NB4 (cell line): ENCODE data around the gene PCARE.
A peak's percentile ranks its signal among the peaks of the same experiment; 100 is the strongest.
"Not testable (repeated sequence)": the region's sequence is repeated elsewhere in the genome, so short reads cannot be mapped to it uniquely, and the experiment has no call there.

Experiments
- DNase-seq: peaks from one replicate; pipeline ENCODE4 v3.0.0; 2010; ENCODE audit warnings: low read depth
- H3K4me3 ChIP-seq: one replicate; pipeline ENCODE4 v1.5.1; 2011; ENCODE audit warnings: mild to moderate bottlenecking, low read depth, low read length, moderate library complexity
- MYC ChIP-seq: IDR thresholded peaks from 2 replicates; pipeline ENCODE4 v1.6.1; 2011; ENCODE audit warnings: low read depth, low read length
- POLR2A ChIP-seq: IDR thresholded peaks from 2 replicates; pipeline ENCODE4 v1.6.1; 2011; ENCODE audit warnings: mild to moderate bottlenecking; ENCODE audit not compliant: insufficient read length; ENCODE audit errors: extremely low read depth
- TF ChIP-seq, protein P1 (sequence below): IDR thresholded peaks from 2 replicates; pipeline ENCODE4 v1.6.1; 2011; ENCODE audit warnings: low read depth, low read length
- TF ChIP-seq, protein P2 (sequence below): IDR thresholded peaks from one replicate; pipeline ENCODE4 v1.5.1; 2012; ENCODE audit warnings: low read depth, low read length

PCARE gene

DNA sequence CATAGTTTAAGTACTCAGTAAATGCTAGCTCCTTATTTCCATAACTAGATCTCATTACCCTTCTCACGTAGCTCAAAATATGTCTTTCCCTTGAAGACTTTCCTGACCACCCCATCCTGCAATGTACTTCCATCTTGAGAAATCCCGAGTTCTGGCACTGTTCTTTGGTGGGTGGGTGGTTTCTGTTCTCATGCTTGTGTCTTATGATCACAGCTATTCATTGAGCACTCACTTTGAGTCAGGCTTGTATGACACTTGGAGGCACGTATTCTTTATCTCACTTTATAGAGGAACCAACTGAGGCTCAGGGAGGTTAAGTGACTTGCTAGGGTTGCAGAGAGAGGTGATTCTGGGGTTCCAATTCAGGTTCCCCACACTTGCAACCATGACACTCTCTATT lies 31.9 kb upstream of the PCARE start:
- DNase-seq: no peak
- TF ChIP-seq MYC (no peak), POLR2A (no peak)
- TF ChIP-seq, protein P1, sequence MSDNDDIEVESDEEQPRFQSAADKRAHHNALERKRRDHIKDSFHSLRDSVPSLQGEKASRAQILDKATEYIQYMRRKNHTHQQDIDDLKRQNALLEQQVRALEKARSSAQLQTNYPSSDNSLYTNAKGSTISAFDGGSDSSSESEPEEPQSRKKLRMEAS: no peak
- TF ChIP-seq, protein P2, sequence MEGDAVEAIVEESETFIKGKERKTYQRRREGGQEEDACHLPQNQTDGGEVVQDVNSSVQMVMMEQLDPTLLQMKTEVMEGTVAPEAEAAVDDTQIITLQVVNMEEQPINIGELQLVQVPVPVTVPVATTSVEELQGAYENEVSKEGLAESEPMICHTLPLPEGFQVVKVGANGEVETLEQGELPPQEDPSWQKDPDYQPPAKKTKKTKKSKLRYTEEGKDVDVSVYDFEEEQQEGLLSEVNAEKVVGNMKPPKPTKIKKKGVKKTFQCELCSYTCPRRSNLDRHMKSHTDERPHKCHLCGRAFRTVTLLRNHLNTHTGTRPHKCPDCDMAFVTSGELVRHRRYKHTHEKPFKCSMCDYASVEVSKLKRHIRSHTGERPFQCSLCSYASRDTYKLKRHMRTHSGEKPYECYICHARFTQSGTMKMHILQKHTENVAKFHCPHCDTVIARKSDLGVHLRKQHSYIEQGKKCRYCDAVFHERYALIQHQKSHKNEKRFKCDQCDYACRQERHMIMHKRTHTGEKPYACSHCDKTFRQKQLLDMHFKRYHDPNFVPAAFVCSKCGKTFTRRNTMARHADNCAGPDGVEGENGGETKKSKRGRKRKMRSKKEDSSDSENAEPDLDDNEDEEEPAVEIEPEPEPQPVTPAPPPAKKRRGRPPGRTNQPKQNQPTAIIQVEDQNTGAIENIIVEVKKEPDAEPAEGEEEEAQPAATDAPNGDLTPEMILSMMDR: no peak
- no peak overlapping the region for H3K4me3 ChIP-seq

DNA sequence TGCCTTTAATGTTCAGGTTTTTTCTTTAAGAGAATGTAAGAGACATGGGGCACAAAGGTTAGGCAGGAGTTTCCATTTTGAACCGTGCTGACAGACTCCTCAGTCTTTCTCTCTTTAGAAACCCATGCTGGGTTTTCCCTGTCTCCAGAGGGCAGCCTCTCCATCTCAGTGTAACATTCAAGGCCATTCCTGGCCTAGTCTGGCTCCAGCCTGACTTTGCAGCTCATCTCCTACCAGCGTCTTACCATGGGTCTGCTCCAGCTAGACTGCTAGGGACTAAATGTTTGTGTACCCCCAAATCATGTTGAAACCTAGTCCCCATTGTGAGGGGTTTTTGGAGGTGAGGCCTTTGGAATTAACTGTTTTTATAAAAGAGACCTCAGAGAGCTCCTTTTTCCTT lies 31.1 kb upstream of the PCARE start:
- no peak overlapping the region for H3K4me3 ChIP-seq
- TF ChIP-seq, protein P2: no peak
- TF ChIP-seq POLR2A: no peak
- TF ChIP-seq, protein P1: no peak
- no peak for TF ChIP-seq MYC
- no peak for DNase-seq

DNA sequence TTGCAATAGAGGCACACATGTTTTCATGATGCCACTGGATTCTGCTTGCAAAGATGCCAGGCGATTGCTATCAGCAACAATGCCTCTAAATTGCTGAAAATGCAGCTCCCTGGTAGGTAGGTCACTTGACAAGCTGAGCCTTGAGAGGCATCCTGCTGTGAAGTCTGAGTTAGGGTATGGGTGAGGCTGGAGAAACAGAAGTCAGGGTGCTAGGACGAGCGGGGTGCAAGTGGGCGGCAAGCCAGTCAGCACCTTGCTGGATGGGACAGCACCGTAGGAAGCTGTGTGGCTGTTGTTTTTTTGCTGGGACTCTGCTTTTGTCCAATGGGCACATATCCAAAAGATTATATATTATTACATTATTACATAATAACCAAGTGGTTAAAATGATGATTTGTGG lies 30.4 kb upstream of the PCARE start:
- TF ChIP-seq, protein P2: no peak
- TF ChIP-seq MYC: no peak
- TF ChIP-seq POLR2A: no peak
- TF ChIP-seq, protein P1: no peak
- no peak overlapping the region for H3K4me3 ChIP-seq
- no peak for DNase-seq

DNA sequence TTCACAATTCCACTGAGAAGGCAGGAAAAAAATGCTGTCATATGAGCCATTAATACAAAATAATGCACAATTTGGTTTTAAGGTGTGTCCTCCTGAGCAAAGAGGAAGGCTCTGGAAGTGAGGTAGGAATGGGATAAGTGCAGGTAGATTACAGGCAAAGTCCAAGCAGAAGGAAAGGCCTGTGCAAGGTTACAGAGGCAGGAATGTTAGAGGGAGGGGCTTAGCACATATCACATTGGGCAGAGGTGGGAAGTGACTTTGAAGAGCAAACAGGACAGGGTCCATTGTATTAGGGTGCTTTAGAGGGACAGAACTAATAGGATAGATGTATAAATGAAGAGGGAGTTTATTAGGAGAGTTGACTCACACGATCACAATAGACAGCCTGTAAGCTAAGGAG lies 26.2 kb upstream of the PCARE start:
- DNase-seq: no peak
- TF ChIP-seq, protein P2: no peak
- no peak for TF ChIP-seq MYC
- no peak for TF ChIP-seq POLR2A
- TF ChIP-seq, protein P1: no peak
- no peak overlapping the region for H3K4me3 ChIP-seq

DNA sequence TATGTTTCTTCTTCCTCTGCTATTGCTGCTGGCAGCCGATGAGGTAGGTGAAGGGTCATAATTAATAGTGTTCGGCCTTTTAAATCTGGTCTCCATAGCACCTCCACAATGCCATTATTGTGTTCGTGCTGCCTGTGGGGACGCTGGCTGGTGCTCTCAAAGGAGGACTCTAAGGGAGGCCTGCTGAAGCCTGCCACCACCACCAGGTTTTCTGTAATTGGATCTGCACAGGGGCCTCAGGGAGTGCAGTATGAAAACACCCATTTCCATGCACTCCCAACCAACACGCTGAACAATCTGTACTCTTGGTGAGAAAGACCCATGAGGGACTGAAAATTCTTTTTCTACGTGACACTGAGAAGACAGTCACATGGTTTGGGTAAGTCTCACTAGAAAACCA lies 23.2 kb upstream of the PCARE start:
- no peak for DNase-seq
- H3K4me3 ChIP-seq: no peak overlapping the region
- no peak for TF ChIP-seq MYC
- TF ChIP-seq, protein P2: no peak
- no peak for TF ChIP-seq POLR2A
- TF ChIP-seq, protein P1: no peak

DNA sequence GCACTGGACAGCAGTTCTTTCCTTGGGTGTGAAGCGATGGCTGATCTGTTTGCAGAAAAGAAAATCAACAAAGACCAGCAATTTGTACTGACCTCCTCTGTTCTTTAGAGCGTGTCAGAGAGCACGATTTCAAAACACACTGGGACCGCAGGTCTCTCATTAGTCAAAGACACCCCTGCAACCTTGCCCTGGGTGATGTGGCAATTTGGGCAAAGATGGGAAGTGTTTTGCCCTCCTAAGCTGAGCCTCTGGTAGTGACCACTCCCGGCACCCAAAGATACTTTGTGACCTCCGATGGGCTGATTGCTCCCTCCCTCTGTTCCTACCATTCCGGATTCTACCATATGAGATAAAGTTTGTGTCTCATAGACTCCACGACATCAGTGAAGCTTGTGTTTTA lies 22.6 kb upstream of the PCARE start:
- TF ChIP-seq MYC (no peak), POLR2A (no peak)
- TF ChIP-seq, protein P1: no peak
- TF ChIP-seq, protein P2: no peak
- no peak for DNase-seq
- H3K4me3 ChIP-seq: no peak overlapping the region

DNA sequence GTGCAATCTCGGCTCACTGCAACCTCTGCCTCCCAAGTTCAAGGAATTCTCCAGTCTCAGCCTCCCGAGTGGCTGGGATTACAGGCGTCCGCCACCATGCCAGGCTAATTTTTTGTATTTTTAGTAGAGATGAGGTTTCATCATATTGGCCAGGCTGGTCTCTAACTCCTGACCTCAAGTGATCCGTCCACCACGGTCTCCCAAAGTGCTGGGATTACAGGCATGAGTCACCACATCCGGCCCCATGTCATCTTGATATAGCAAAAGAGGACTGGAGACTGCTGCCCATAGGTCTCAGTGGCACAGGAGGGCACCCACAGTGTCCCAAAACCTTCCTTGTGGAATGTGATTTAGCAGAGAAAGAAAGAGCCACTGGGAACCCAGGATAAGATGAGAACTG lies 16.0 kb upstream of the PCARE start:
- DNase-seq: peak; percentile 19
- H3K4me3 ChIP-seq: not testable (repeated sequence)
